Liver (tissue), 9 donors: ENCODE measurements around the gene ADAR. TPM values are rescaled to one million over a fixed set of nuclear protein-coding genes. Genes with fewer than 3 reads are reported as not detected.

Source experiments
- DNase-seq: peaks from one replicate; pipeline ENCODE4 v3.0.0-alpha.2; 2017; ENCODE audit warnings: low spot score
- H3K27ac ChIP-seq, 2 donors: one replicate each; pipeline ENCODE4 v1.7.0; 2013; ENCODE audit warnings: inconsistent platforms in 2 of 2, low read length in 2 of 2, control low read depth in 1 of 2, low read depth in 1 of 2, mild to moderate bottlenecking in 1 of 2
- H3K27me3 ChIP-seq, 4 donors: one replicate each; pipeline versions ENCODE4 v1.6.1 to v1.7.0; 2013; ENCODE audit warnings: low read length in 3 of 4, inconsistent platforms in 1 of 4, mild to moderate bottlenecking in 1 of 4, moderate library complexity in 1 of 4; ENCODE audit not compliant: control insufficient read depth in 4 of 4, insufficient read depth in 4 of 4
- H3K36me3 ChIP-seq, 4 donors: one replicate each; pipeline versions ENCODE4 v1.6.1 to v1.7.0; 2013; ENCODE audit warnings: low read length in 3 of 4, mild to moderate bottlenecking in 3 of 4, low read depth in 1 of 4, moderate library complexity in 1 of 4; ENCODE audit not compliant: control insufficient read depth in 4 of 4, insufficient read depth in 3 of 4
- H3K4me1 ChIP-seq, 4 donors: one replicate each; pipeline versions ENCODE4 v1.6.1 to v1.7.0; 2013; ENCODE audit warnings: low read length in 3 of 4, mild to moderate bottlenecking in 3 of 4, moderate library complexity in 1 of 4; ENCODE audit not compliant: control insufficient read depth in 4 of 4, insufficient read depth in 4 of 4
- H3K4me3 ChIP-seq, 3 donors: one replicate each; pipeline versions ENCODE4 v1.6.1 to v1.7.0; 2013; ENCODE audit warnings: low read length in 3 of 3, control low read depth in 1 of 3, low read depth in 1 of 3, mild to moderate bottlenecking in 1 of 3
- H3K9ac ChIP-seq, 2 donors: one replicate each; pipeline ENCODE4 v1.7.0; 2013; ENCODE audit warnings: low read length in 2 of 2, mild to moderate bottlenecking in 2 of 2, moderate library complexity in 2 of 2, control low read depth in 1 of 2, low read depth in 1 of 2
- H3K9me3 ChIP-seq, 4 donors: one replicate each; pipeline versions ENCODE4 v1.6.1 to v1.7.0; 2013; ENCODE audit warnings: low read length in 3 of 4; ENCODE audit not compliant: control insufficient read depth in 4 of 4
- EGR1 ChIP-seq, 2 donors: IDR thresholded peaks; 2 replicates each; pipeline ENCODE4 v1.6.1; 2016 to 2018; ENCODE audit warnings: antibody characterized with exemption in 2 of 2, low read depth in 2 of 2
- FOXA1 ChIP-seq: IDR thresholded peaks from 2 replicates; pipeline ENCODE4 v1.6.1; 2016; ENCODE audit warnings: antibody characterized with exemption
- FOXA2 ChIP-seq: IDR thresholded peaks from 2 replicates; pipeline ENCODE4 v1.6.1; 2016; ENCODE audit warnings: antibody characterized with exemption
- GABPA ChIP-seq, 2 donors: IDR thresholded peaks in 1 of 2; conservative IDR thresholded peaks in 1 of 2; 2 replicates each; pipeline ENCODE4 v1.6.1; 2016; ENCODE audit warnings: antibody characterized with exemption in 2 of 2, mild to moderate bottlenecking in 1 of 2, moderate library complexity in 1 of 2
- HNF4A ChIP-seq, 2 donors: conservative IDR thresholded peaks; 2 replicates each; pipeline ENCODE4 v1.6.1; 2016; ENCODE audit warnings: antibody characterized with exemption in 2 of 2, mild to moderate bottlenecking in 2 of 2
- HNF4G ChIP-seq: IDR thresholded peaks from 2 replicates; pipeline ENCODE4 v1.6.1; 2016; ENCODE audit warnings: antibody characterized with exemption
- JUND ChIP-seq, 2 donors: IDR thresholded peaks; 2 replicates each; pipeline ENCODE4 v1.6.1; 2016; ENCODE audit warnings: antibody characterized with exemption in 2 of 2
- NR2F2 ChIP-seq: IDR thresholded peaks from 2 replicates; pipeline ENCODE4 v1.6.1; 2016; ENCODE audit warnings: antibody characterized with exemption
- RAD21 ChIP-seq, 2 donors: IDR thresholded peaks; 2 replicates each; pipeline ENCODE4 v1.6.1; 2016; ENCODE audit warnings: antibody characterized with exemption in 2 of 2, mild to moderate bottlenecking in 2 of 2
- RXRA ChIP-seq, 2 donors: IDR thresholded peaks; 2 replicates each; pipeline ENCODE4 v1.6.1; 2017 to 2018; ENCODE audit warnings: antibody characterized with exemption in 2 of 2, mild to moderate bottlenecking in 1 of 2
- SP1 ChIP-seq: IDR thresholded peaks from 2 replicates; pipeline ENCODE4 v1.6.1; 2018; ENCODE audit warnings: antibody characterized with exemption, mild to moderate bottlenecking
- TAF1 ChIP-seq: conservative IDR thresholded peaks from 2 replicates; pipeline ENCODE4 v1.6.1; 2016; ENCODE audit warnings: antibody characterized with exemption, mild to moderate bottlenecking
- YY1 ChIP-seq: IDR thresholded peaks from 2 replicates; pipeline ENCODE4 v1.6.1; 2016; ENCODE audit warnings: antibody characterized with exemption, mild to moderate bottlenecking
- WGBS: extraction: QIAGEN DNeasy Blood & Tissue Kit; methylation state at CpG from one replicate; pipeline ENCODE4 v1.1.7; 2013; 5-methylcytosine and 5-hydroxymethylcytosine counted together
- polyA plus RNA-seq, 2 donors: library from polyadenylated mRNA; stranded (reverse) in 1 of 2; unstranded in 1 of 2; fragments of 200-250 nt in 1 of 2; fragments of >200 nt in 1 of 2; fragmentation: Nextera tagmentation in 1 of 2; extraction: Ambion mirVana in 1 of 2; gene quantifications; one replicate each; pipeline versions ENCODE4 v1.2.1 to v1.2.3, GENCODE V29; 2013 to 2015
- total RNA-seq, 2 donors: library from RNA; depleted of rRNA; stranded (reverse); fragments of >200 nt; gene quantifications; one replicate each; pipeline ENCODE4 v1.2.3, GENCODE V29; 2014
- TF ChIP-seq, protein P1 (sequence below): IDR thresholded peaks from 2 replicates; pipeline ENCODE4 v1.6.1; 2016; ENCODE audit warnings: antibody characterized with exemption
- TF ChIP-seq, protein P2 (sequence below): IDR thresholded peaks from 2 replicates; pipeline ENCODE4 v1.6.1; 2016; ENCODE audit warnings: antibody characterized with exemption, mild to moderate bottlenecking
- TF ChIP-seq, protein P3 (sequence below): fragments of 150-350 bp; IDR thresholded peaks from 2 replicates; pipeline ENCODE4 v1.5.1; 2017; ENCODE audit warnings: improper control_type of control experiment, low read depth, low read length; ENCODE audit not compliant: missing input control
- TF ChIP-seq, protein P4 (sequence below): IDR thresholded peaks from 2 replicates; pipeline ENCODE4 v1.6.1; 2016; ENCODE audit warnings: antibody characterized with exemption
- donor health status: healthy.
- donor health status: healthy.
- donor health status: healthy.
- donor health status: healthy.
- donor health status: healthy.

The ADAR gene
- total and polyA plus RNA-seq, 4 donors: 39.3 to 76.1 (median 51.1) TPM

DNA sequence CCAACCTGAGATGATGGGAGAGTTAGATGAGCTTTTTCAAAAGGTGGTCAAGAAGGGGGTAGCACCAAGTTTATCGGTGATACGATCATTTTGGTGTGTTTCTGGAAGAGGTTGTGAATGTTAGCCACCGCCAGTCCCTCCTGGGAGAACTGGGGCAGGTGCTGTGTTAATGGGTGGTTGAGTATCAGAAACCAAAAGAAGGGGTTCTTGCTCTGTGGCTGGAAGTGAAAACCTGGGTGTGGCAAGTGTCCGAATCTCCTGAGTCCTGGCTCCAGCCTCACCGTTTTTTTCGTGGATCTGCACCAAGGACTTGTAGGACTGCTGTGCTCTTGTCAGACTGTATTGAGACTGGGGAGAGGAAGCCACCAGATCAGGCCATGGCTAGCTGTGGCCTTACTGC lies 57.3 kb downstream of the ADAR start:
- DNase-seq: no peak
- WGBS: 78% methylated on average over 6 of the region's 6 CpGs
- no peak overlapping the region for H3K4me3 ChIP-seq
- TF ChIP-seq HNF4G (no peak), GABPA (IDR thresholded peaks at IDR 0.05 in 1 of 2, conservative IDR thresholded peaks at IDR 0.05 in 1 of 2) (no peak), FOXA2 (no peak), JUND (IDR thresholded peaks at IDR 0.05) (no peak), HNF4A (conservative IDR thresholded peaks at IDR 0.05) (no peak), EGR1 (IDR thresholded peaks at IDR 0.05; ENCODE audit: low read depth in 2 of 2) (no peak), TAF1 (no peak), SP1 (no peak), RAD21 (IDR thresholded peaks at IDR 0.05) (no peak), NR2F2 (no peak), RXRA (IDR thresholded peaks at IDR 0.05) (no peak), FOXA1 (no peak), YY1 (no peak)
- TF ChIP-seq, protein P1, sequence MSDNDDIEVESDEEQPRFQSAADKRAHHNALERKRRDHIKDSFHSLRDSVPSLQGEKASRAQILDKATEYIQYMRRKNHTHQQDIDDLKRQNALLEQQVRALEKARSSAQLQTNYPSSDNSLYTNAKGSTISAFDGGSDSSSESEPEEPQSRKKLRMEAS: no peak
- TF ChIP-seq, protein P2, sequence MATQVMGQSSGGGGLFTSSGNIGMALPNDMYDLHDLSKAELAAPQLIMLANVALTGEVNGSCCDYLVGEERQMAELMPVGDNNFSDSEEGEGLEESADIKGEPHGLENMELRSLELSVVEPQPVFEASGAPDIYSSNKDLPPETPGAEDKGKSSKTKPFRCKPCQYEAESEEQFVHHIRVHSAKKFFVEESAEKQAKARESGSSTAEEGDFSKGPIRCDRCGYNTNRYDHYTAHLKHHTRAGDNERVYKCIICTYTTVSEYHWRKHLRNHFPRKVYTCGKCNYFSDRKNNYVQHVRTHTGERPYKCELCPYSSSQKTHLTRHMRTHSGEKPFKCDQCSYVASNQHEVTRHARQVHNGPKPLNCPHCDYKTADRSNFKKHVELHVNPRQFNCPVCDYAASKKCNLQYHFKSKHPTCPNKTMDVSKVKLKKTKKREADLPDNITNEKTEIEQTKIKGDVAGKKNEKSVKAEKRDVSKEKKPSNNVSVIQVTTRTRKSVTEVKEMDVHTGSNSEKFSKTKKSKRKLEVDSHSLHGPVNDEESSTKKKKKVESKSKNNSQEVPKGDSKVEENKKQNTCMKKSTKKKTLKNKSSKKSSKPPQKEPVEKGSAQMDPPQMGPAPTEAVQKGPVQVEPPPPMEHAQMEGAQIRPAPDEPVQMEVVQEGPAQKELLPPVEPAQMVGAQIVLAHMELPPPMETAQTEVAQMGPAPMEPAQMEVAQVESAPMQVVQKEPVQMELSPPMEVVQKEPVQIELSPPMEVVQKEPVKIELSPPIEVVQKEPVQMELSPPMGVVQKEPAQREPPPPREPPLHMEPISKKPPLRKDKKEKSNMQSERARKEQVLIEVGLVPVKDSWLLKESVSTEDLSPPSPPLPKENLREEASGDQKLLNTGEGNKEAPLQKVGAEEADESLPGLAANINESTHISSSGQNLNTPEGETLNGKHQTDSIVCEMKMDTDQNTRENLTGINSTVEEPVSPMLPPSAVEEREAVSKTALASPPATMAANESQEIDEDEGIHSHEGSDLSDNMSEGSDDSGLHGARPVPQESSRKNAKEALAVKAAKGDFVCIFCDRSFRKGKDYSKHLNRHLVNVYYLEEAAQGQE: no peak
- TF ChIP-seq, protein P3, sequence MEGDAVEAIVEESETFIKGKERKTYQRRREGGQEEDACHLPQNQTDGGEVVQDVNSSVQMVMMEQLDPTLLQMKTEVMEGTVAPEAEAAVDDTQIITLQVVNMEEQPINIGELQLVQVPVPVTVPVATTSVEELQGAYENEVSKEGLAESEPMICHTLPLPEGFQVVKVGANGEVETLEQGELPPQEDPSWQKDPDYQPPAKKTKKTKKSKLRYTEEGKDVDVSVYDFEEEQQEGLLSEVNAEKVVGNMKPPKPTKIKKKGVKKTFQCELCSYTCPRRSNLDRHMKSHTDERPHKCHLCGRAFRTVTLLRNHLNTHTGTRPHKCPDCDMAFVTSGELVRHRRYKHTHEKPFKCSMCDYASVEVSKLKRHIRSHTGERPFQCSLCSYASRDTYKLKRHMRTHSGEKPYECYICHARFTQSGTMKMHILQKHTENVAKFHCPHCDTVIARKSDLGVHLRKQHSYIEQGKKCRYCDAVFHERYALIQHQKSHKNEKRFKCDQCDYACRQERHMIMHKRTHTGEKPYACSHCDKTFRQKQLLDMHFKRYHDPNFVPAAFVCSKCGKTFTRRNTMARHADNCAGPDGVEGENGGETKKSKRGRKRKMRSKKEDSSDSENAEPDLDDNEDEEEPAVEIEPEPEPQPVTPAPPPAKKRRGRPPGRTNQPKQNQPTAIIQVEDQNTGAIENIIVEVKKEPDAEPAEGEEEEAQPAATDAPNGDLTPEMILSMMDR: no peak
- TF ChIP-seq, protein P4, sequence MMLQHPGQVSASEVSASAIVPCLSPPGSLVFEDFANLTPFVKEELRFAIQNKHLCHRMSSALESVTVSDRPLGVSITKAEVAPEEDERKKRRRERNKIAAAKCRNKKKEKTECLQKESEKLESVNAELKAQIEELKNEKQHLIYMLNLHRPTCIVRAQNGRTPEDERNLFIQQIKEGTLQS: no peak
- H3K4me1 ChIP-seq: peaks cover 12 to 45% (median 37%) of the 10 kb centered on the region in 4 donors
- no peak overlapping the region for H3K27ac ChIP-seq
- H3K36me3 ChIP-seq: peaks cover 26 to 67% (median 54%) of the 10 kb centered on the region in 4 donors
- H3K9me3 ChIP-seq: no peaks in the 10 kb centered on the region
- H3K27me3 ChIP-seq: no peaks in the 10 kb centered on the region
- H3K9ac ChIP-seq: no peak overlapping the region

DNA sequence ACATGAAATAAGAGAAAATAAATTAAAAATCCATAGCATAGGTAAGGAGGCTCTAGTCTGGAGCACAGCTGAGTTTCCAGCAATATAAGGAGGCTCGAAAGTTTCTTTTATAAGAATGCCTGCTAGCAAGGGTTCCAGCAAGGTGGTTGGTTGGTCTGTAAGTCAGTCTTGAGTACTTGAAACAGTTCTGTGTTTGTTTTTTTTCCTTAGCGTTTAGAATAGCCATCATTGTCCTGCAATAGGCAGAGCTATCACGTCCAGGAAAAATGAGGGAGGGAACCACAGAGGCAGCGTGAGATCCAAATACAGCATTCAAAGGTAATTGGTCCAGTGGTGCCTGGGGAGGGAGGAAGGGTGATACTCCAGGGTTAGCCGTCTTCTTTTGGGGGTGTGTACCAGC lies 57.9 kb downstream of the ADAR start:
- WGBS: 82% methylated on average over 5 of the region's 5 CpGs
- no peak for TF ChIP-seq TAF1
- no peak for TF ChIP-seq FOXA2
- TF ChIP-seq JUND (IDR thresholded peaks at IDR 0.05): no peak
- no peak for TF ChIP-seq NR2F2
- TF ChIP-seq, protein P1: no peak
- TF ChIP-seq EGR1 (IDR thresholded peaks at IDR 0.05; ENCODE audit: low read depth in 2 of 2): no peak
- no peak for TF ChIP-seq YY1
- no peak for TF ChIP-seq GABPA (IDR thresholded peaks at IDR 0.05 in 1 of 2, conservative IDR thresholded peaks at IDR 0.05 in 1 of 2)
- TF ChIP-seq, protein P2: no peak
- TF ChIP-seq RAD21 (IDR thresholded peaks at IDR 0.05): no peak
- TF ChIP-seq HNF4A (conservative IDR thresholded peaks at IDR 0.05): no peak
- TF ChIP-seq FOXA1: no peak
- TF ChIP-seq, protein P3: no peak
- TF ChIP-seq, protein P4: no peak
- TF ChIP-seq SP1: no peak
- no peak for TF ChIP-seq HNF4G
- no peak for TF ChIP-seq RXRA (IDR thresholded peaks at IDR 0.05)

More for the DNA sequence above, 57.9 kb downstream of the ADAR start:
- H3K9ac ChIP-seq: no peak overlapping the region
- H3K9me3 ChIP-seq: no peaks in the 10 kb centered on the region
- no peak for DNase-seq
- H3K36me3 ChIP-seq: peaks cover 23 to 61% (median 50%) of the 10 kb centered on the region in 4 donors
- no peak overlapping the region for H3K27ac ChIP-seq
- no peak overlapping the region for H3K4me3 ChIP-seq
- no peaks in the 10 kb centered on the region for H3K27me3 ChIP-seq
- H3K4me1 ChIP-seq: peaks cover 12 to 45% (median 37%) of the 10 kb centered on the region in 4 donors
